ENCODE results near the gene IMPDH1. TPM values are rescaled to one million over a fixed set of nuclear protein-coding genes. Genes with fewer than 3 reads are reported as not detected.

IMPDH1 gene
- total and polyA plus RNA-seq, 9 of the 15 experiments (the other 6 are each of a cell fraction or from before 2014, with no cell fraction given), result 0.80 to 118 (median 64.3) TPM

GRCh38 chr7:128343554-128344430, 66.0 kb downstream of the IMPDH1 start, which contains the start of gene RBM28 (continued):
- TF ChIP-seq ZBTB40 (IDR thresholded peaks at IDR 0.05), result peak; percentile 100
- TF ChIP-seq ZBTB40 (CRISPR knock-in tag; IDR thresholded peaks at IDR 0.05), result no peak
- no peak for TF ChIP-seq ZNF79 (CRISPR knock-in tag; IDR thresholded peaks at IDR 0.05; ENCODE audit: low read depth)
- TF ChIP-seq RNF219 (CRISPR knock-in tag; IDR thresholded peaks at IDR 0.05), result no peak
- peak; percentile 54; the same call in 1 of the 2 replicates for TF ChIP-seq ZBTB17 (CRISPR knock-in tag; IDR thresholded peaks at IDR 0.05)
- 0 out of 2 replicates have a peak, but pooled peaks have one; percentile 9 for TF ChIP-seq ZFP1 (CRISPR knock-in tag; IDR thresholded peaks at IDR 0.05)
- TF ChIP-seq MEF2D (tag; conservative IDR thresholded peaks at IDR 0.05; ENCODE audit: low read depth), result no peak
- TF ChIP-seq, protein P1, sequence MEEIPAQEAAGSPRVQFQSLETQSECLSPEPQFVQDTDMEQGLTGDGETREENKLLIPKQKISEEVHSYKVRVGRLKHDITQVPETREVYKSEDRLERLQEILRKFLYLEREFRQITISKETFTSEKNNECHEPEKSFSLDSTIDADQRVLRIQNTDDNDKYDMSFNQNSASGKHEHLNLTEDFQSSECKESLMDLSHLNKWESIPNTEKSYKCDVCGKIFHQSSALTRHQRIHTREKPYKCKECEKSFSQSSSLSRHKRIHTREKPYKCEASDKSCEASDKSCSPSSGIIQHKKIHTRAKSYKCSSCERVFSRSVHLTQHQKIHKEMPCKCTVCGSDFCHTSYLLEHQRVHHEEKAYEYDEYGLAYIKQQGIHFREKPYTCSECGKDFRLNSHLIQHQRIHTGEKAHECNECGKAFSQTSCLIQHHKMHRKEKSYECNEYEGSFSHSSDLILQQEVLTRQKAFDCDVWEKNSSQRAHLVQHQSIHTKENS (CRISPR knock-in tag; IDR thresholded peaks at IDR 0.05), result no peak
- TF ChIP-seq NEUROD1 (IDR thresholded peaks at IDR 0.05; ENCODE audit: borderline replicate concordance, low read depth, low read length, partially characterized antibody), result peak; percentile 96
- TF ChIP-seq SETDB1 (IDR thresholded peaks at IDR 0.05; ENCODE audit: low read length), result no peak
- peak; percentile 25; the same call in 1 of the 2 replicates for TF ChIP-seq ZNF121 (CRISPR knock-in tag; conservative IDR thresholded peaks at IDR 0.05)
- TF ChIP-seq, protein P2, sequence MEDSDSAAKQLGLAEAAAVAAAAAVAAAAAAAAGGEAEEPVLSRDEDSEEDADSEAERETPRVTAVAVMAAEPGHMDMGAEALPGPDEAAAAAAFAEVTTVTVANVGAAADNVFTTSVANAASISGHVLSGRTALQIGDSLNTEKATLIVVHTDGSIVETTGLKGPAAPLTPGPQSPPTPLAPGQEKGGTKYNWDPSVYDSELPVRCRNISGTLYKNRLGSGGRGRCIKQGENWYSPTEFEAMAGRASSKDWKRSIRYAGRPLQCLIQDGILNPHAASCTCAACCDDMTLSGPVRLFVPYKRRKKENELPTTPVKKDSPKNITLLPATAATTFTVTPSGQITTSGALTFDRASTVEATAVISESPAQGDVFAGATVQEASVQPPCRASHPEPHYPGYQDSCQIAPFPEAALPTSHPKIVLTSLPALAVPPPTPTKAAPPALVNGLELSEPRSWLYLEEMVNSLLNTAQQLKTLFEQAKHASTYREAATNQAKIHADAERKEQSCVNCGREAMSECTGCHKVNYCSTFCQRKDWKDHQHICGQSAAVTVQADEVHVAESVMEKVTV (CRISPR knock-in tag; IDR thresholded peaks at IDR 0.05), result no peak
